Activated naive CD4-positive, alpha-beta T cell (primary cell): ENCODE results near the gene VAC14.

Experiments used
- DNase-seq, 4 experiments: peaks; one replicate each; lab custom pipeline; 2025; lab: John Stamatoyannopoulos, UW

Gene VAC14

GRCh38 chr16:70786020-70786755 is 14.8 kb downstream of the VAC14 start:
- no peak for DNase-seq

- no peak for DNase-seq
These were observed 16.0 kb downstream of the VAC14 start for GRCh38 chr16:70784692-70785555.

DNA sequence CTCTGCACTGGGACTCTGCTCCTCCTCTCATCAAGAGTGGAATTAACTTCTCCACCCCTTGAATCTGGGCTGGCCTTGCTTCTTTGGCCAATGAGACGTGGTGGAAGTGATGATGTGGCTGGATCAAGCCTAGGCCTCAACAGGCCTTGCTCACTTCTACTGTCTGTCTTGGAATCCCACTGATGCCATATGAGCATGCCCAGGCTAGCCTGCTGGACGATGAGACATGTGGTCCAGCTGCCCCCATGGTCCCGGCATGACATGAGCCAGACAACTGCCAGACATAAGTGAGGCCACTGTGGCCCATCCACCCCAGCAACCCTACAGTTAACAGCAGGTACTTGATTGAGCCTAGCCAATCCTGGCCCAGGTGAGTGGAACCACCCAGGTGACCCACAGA is 18.7 kb downstream of the VAC14 start:
- no peak for DNase-seq

GRCh38 chr16:70781800-70782199 is 19.2 kb downstream of the VAC14 start:
- no peak for DNase-seq

DNA sequence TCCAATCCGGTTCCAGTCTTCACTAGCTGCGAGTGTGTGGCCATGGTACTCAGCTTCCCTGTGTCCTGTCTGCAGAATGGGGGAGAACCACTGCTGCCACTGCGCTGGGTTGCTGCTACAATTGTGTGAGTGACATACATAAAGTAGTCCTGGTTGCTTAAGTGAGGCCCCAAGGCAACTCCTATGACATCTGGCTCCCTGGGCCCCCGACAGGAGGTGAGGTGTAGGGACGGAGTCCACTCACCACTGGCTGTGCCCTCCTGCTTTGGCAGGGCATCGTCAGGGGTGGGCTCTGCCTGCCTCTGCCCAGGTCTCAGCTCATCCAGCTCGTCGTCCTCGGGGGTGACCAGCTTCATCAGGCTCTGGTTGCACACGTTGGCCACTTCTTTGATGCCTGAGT is 20.4 kb downstream of the VAC14 start:
- DNase-seq, result no peak

DNA sequence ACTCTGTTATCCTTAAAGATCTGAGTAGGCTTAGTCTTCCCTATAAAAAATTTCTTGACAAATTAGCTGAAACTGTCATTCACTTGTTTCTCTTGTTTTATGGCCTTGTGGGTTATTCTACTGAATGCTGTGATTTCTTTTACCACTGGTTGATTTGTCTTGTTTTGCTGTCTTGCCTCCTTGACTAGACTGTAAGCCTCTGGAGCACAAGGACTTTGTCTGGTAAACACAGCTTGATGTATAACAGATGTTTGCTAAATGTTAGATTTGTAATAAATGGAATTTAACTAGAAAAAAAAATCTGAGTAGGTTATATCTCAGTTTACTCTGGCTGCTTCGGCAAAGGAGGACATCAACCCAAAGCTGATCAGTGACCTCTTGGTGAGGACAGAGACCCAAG is 21.6 kb downstream of the VAC14 start:
- DNase-seq, result no peak

GRCh38 chr16:70778901-70779309 is 22.1 kb downstream of the VAC14 start:
- no peak for DNase-seq

- no peak for DNase-seq
These were observed 23.0 kb downstream of the VAC14 start for GRCh38 chr16:70777973-70778406.

DNA sequence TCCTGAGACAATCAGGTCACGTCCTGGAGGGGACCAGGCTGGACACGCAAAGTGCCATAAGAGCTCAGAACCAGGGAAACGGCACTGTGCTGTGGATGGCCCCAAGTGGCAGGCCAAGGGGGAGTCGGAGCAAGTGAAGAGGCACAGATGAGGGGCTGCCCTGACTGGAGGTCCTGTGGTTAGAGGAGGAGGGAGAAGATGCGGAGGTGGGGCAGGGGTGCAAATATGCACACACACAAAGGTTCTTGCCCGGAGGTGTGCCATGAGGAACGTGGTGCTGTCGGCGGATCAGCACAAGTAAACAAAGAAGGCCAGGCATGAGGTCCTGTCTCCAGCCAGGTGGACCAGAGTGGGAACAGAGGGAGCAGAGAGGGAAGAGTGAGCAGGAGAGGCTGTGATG is 23.5 kb downstream of the VAC14 start:
- no peak for DNase-seq

GRCh38 chr16:70775399-70775798 is 25.6 kb downstream of the VAC14 start:
- DNase-seq, result no peak

- no peak for DNase-seq
These were observed 26.7 kb downstream of the VAC14 start for GRCh38 chr16:70774261-70774660.

DNA sequence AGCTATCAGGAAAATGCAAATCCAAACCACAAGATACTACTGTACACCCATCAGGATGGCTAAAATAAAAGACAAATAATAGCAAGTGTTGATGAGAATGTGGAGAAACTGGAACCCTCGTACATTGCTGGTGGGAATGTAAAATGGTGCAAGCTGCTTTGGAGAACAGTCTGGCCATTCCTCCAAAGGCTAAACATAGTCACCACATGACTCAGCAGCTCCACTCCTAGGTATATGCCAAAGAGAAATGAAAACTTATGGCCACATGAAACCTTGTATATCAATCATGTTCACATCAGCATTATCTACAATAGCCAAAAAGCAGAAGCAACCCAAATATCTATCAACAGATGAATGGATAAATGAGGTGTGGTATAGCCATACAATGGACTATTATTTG is 28.5 kb downstream of the VAC14 start:
- DNase-seq, result no peak

GRCh38 chr16:70770626-70771552 is 30.1 kb downstream of the VAC14 start:
- DNase-seq, result peak in 3 of 4 experiments; percentile 15 to 43 (median 33)

- DNase-seq, result no peak
These were observed 30.7 kb downstream of the VAC14 start for GRCh38 chr16:70770291-70770625.

GRCh38 chr16:70769761-70770160 is 31.2 kb downstream of the VAC14 start:
- DNase-seq, result no peak

DNA sequence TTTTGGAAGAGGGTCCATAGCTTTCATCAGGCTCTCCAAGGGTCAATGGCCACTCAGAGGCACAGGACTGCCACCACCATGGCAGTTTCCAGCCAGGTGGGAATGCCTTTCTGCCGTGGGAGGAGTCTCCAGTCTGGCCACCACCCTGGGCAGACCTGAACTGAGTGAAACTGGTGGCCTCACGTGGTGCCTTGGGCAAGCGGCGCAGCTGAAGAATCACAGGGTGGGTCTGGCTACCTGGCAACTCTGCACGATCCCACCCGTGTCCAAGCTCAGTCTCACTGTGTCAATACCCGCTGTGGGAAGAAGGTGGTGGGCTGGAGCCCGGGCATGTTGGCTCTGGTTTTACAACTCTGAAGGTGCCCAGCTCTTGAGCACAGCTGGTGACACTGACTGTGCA is 31.8 kb downstream of the VAC14 start:
- no peak for DNase-seq

DNA sequence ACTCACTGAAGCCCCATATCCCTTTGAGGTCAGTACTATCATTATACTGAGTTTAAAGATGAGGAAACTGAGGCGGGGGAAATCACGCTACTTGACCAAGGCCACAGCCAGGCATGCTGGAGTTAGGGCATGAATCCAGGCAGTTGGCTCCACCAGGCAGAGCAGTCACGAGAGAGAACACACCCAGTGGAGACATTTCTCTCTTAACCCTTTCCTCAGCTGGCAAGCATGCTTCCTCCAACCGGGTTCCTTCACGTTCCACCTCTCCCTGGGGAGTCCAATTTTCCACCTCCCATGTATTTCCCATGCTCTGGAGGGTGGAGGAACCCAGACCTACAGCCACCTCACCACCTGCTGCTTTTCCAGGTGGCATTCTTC is 32.8 kb downstream of the VAC14 start:
- no peak for DNase-seq

- DNase-seq, result no peak
These were observed 33.4 kb downstream of the VAC14 start for GRCh38 chr16:70767377-70768202.

GRCh38 chr16:70766658-70767057 is 34.3 kb downstream of the VAC14 start:
- DNase-seq, result no peak

- no peak for DNase-seq
These were observed 34.8 kb downstream of the VAC14 start for GRCh38 chr16:70766176-70766575.

DNA sequence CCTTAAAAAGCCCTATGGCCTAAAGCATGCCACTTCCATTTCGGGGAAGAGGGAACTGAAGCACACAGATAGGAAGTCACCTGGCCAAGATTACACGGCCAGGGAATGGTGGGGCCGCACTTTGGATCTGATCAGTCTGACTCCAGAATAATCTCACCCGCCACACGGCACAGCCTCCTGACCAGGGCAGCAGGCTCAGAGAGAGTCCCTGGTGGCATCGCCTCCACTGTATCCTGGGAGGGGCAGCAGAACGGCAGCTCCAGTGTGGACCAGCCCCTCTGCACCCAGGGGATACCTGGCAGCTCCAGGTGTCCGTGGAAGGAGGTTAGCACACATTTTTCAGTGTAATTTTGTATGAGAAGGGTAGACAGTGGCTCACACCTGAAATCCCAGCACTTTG is 35.5 kb downstream of the VAC14 start:
- no peak for DNase-seq
